ENCODE data around the gene ADPRS. TPM values are rescaled to one million over a fixed set of nuclear protein-coding genes. Genes with fewer than 3 reads are reported as not detected.

Gene ADPRS
- total RNA-seq, 1 experiment from 2014 or later, result 27.8 TPM

- no CpG with 5 or more reads among the region's 6 CpGs for WGBS (ENCODE audit: extremely low coverage, insufficient read length, low lambda C conversion rate)
- Histone ChIP-seq H3K27ac (ENCODE audit: insufficient read length, low read depth, low read length) (no peak overlapping the region), H3K9me3 (ENCODE audit: control insufficient read depth, low read depth, low read length) (no peaks in the 10 kb centered on the region), H2AK5ac (ENCODE audit: insufficient read length, low read length) (no peak overlapping the region), H2BK5ac (ENCODE audit: insufficient read length, low read length) (no peak overlapping the region), H3K23me2 (ENCODE audit: insufficient read length, low read depth, low read length, poor library complexity, severe bottlenecking) (no peaks in the 10 kb centered on the region), H3K56ac (ENCODE audit: insufficient read length, low read depth, low read length) (no peak overlapping the region), H2BK20ac (ENCODE audit: low read depth, low read length, poor library complexity, severe bottlenecking) (no peak overlapping the region), H4K20me1 (ENCODE audit: control insufficient read depth, insufficient read depth, insufficient read length) (no peaks in the 10 kb centered on the region), H3K9ac (ENCODE audit: extremely low read depth, insufficient read length, low read length) (no peak overlapping the region), H3K14ac (ENCODE audit: insufficient read depth, low read length) (no peak overlapping the region), H4K91ac (ENCODE audit: insufficient read length, low read depth, low read length) (no peak overlapping the region), H3K4me1 (ENCODE audit: insufficient read depth, low read length) (0 out of 2 replicates have a peak, but pooled peaks cover 2% of the 10 kb centered on the region), H2BK12ac (ENCODE audit: insufficient read length, low read depth, low read length) (no peak overlapping the region), H3K79me2 (ENCODE audit: insufficient read depth, low read length) (no peaks in the 10 kb centered on the region), H3K4ac (ENCODE audit: low read depth, low read length) (no peak overlapping the region), H3K18ac (ENCODE audit: insufficient read length, low read depth, low read length) (no peak overlapping the region), H3K23ac (ENCODE audit: insufficient read length, low read depth, low read length) (no peak overlapping the region), H3K4me2 (ENCODE audit: insufficient read depth, insufficient read length, low read length) (no peak overlapping the region), H3T11ph (ENCODE audit: low read length) (no peak overlapping the region), H4K5ac (ENCODE audit: insufficient read length, low read depth, low read length) (no peak overlapping the region), H2BK15ac (ENCODE audit: low read depth, low read length) (no peak overlapping the region), H4K8ac (replicated peaks; ENCODE audit: insufficient read length, low read depth, low read length) (no peak overlapping the region), H3K79me1 (ENCODE audit: insufficient read depth, low read depth, low read length, poor library complexity, severe bottlenecking) (no peaks in the 10 kb centered on the region), H2BK120ac (ENCODE audit: low read depth, low read length, poor library complexity, severe bottlenecking) (no peak overlapping the region), H2AFZ (ENCODE audit: low read length) (no peak overlapping the region), H3K27me3 (ENCODE audit: insufficient read depth, low read length) (no peaks in the 10 kb centered on the region)
- TF ChIP-seq, protein P1, sequence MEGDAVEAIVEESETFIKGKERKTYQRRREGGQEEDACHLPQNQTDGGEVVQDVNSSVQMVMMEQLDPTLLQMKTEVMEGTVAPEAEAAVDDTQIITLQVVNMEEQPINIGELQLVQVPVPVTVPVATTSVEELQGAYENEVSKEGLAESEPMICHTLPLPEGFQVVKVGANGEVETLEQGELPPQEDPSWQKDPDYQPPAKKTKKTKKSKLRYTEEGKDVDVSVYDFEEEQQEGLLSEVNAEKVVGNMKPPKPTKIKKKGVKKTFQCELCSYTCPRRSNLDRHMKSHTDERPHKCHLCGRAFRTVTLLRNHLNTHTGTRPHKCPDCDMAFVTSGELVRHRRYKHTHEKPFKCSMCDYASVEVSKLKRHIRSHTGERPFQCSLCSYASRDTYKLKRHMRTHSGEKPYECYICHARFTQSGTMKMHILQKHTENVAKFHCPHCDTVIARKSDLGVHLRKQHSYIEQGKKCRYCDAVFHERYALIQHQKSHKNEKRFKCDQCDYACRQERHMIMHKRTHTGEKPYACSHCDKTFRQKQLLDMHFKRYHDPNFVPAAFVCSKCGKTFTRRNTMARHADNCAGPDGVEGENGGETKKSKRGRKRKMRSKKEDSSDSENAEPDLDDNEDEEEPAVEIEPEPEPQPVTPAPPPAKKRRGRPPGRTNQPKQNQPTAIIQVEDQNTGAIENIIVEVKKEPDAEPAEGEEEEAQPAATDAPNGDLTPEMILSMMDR (conservative IDR thresholded peaks at IDR 0.05), result no peak
- Mint-ChIP-seq H3K27ac (0 out of 7 replicates have a peak overlapping the region, but pooled peaks of 1 of the 3 experiments have one; percentile 16), H3K4me1 (peaks cover 6 to 12% of the 10 kb centered on the region in 2 experiments), H3K9me3 (no peaks in the 10 kb centered on the region), H3K36me3 (ENCODE audit: insufficient read depth in 1 of 3, low read depth in 3 of 3) (peaks cover 6 to 34% (median 17%) of the 10 kb centered on the region in 3 experiments; a peak in 6 of 7 replicates), H3K27me3 (ENCODE audit: low read depth) (no peaks in the 10 kb centered on the region; the same call in 1 of the 2 replicates), H3K4me3 (no peak overlapping the region)
- no peak for DNase-seq
These were observed 46.6 kb downstream of the ADPRS start for GRCh38 chr1:36135330-36135667.
